Measurements from ENCODE around the gene TNRC18.

TNRC18 gene

DNA sequence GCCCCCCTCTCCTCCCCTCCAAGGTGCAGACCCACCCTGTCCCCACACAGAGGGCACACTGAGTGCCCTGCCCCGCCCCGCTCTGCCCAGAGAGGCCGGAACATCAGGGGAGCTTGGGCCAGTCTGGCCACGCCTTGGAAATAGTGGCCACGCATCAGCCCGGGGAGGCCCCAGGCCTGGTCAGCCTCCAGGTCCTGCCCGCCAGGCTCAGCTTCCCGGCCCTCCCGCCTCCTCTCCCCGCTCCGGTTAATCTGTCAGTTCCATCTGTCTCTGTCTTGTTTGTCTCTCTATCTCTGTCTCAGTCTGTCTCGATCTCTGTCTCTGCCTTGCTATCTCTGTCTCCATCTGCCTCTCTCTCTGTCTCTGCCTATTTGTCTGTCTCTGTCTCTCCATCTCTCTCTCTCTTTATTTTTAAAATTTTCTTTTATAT is 28.9 kb upstream of the TNRC18 start:
- DNase-seq (ENCODE audit: low read depth in 2 of 2) = no peak

DNA sequence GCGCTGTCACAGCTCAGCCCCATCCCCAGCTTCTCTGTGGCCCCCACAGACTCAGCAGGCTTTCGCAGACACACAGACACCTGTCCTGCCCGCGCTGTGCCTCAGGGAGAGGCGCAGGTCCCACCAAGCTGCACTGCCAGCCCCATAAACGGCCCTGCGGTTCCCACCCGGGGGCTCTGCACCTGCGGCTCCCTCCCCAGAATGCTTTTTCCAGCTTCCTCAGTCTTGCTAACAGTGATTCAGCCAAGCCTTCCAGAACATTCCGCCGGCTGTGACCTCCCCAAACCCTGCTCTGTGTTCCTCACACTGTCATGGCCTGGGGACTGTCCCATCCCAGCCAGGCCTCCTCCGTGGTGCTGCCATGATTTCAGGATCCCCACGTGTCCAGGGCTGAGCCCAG is 27.8 kb upstream of the TNRC18 start:
- DNase-seq (ENCODE audit: low read depth in 2 of 2) = no peak

DNA sequence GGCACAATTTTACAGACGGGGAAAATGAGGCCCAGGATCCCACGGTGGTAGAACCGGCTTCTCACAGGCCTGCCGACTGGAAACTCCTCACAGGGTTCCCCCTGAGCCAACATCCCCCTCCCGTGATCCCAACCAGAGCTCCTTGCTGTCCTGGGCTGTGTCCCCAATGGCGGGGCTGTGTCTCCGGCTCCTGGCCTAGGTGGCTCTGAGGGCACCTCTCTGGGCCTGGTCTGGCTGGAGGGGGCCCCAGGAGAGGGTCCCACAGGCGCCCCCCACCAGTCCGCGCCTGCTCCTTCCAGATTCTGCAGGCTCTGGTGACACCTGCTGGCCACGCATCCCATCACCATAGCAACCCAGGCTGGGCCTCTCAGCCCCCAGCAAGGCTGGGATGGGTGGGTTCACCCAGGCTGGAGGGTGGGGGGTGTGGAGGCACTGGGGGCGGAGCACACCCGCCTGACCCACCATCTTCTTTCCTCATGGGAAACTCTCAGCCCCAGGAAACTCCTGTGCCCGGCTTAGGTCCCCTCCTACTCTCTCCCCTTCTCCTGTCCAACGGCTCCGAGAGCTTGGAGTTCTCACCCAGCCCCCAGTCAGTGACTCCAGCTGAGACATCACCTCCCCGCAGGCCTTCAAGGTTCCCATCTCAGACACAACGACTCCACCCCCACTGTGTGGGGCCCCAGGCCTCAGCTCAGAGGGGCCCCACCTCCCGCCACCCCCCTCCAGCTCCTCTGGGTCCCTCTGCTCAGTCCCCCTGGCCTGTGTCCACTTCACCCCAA is 27.1 kb upstream of the TNRC18 start:
- peak; percentile 4 to 14 for DNase-seq (ENCODE audit: low read depth in 2 of 2)

- no peak for DNase-seq (ENCODE audit: low read depth in 2 of 2)
Observed at GRCh38 chr7:5448378-5449037, 24.9 kb upstream of the TNRC18 start.

GRCh38 chr7:5445981-5446594 is 22.5 kb upstream of the TNRC18 start:
- DNase-seq (ENCODE audit: low read depth in 2 of 2) = no peak

- DNase-seq (ENCODE audit: low read depth in 2 of 2) = no peak
Observed at GRCh38 chr7:5443678-5444077, 20.0 kb upstream of the TNRC18 start.

DNA sequence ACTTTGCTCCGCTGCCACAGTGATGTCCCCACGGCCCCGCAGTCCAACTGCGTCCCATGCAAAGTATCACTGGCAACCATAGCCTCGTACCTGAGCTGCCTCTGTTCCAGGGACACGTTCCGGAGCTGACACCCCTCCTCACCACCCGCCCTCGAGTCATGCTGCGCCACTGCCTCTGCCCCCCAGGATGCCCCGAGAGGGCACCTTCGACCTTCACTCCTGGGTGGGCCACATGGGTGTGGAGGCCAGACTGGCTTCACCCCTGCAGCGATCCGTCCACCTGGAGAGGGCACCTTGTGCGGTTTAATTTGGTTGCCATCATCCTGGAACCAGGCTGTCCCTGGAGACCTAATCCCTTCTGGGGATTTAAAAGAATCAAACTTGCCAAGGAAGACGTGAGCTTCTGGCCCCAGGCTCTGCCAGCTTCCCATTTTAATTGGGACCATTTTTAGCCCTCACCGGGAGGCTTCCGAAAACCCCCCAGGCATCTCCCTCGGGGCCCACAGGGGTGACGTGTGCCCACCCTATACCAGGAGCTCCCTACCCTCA is 19.2 kb upstream of the TNRC18 start:
- DNase-seq (ENCODE audit: low read depth in 2 of 2) = no peak

GRCh38 chr7:5441840-5442503 is 18.3 kb upstream of the TNRC18 start:
- no peak for DNase-seq (ENCODE audit: low read depth in 2 of 2)

GRCh38 chr7:5439572-5440496 is 16.2 kb upstream of the TNRC18 start:
- no peak for DNase-seq (ENCODE audit: low read depth in 2 of 2)

DNA sequence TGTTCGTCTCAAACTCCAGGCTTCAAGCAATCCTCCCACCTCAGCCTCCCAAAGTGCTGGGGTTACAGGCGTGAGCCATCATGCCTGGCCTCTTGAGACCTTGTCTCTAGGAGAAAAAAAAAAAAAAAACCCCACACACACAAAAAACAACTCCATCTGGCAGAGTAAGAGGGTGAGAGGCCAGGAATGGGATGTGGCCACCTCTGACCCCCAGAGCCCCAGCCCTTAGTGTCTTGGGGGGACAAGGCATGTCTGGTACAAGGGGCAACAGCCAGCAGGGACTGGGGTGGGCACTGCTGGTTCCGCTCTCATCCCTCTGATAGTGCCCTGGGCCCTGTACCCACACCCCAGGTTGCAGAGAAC is 15.6 kb upstream of the TNRC18 start:
- DNase-seq (ENCODE audit: low read depth in 2 of 2) = no peak

- no peak for DNase-seq (ENCODE audit: low read depth in 2 of 2)
Observed at GRCh38 chr7:5437987-5438386, 14.4 kb upstream of the TNRC18 start.

GRCh38 chr7:5437348-5437892 is 13.8 kb upstream of the TNRC18 start:
- no peak for DNase-seq (ENCODE audit: low read depth in 2 of 2)

DNA sequence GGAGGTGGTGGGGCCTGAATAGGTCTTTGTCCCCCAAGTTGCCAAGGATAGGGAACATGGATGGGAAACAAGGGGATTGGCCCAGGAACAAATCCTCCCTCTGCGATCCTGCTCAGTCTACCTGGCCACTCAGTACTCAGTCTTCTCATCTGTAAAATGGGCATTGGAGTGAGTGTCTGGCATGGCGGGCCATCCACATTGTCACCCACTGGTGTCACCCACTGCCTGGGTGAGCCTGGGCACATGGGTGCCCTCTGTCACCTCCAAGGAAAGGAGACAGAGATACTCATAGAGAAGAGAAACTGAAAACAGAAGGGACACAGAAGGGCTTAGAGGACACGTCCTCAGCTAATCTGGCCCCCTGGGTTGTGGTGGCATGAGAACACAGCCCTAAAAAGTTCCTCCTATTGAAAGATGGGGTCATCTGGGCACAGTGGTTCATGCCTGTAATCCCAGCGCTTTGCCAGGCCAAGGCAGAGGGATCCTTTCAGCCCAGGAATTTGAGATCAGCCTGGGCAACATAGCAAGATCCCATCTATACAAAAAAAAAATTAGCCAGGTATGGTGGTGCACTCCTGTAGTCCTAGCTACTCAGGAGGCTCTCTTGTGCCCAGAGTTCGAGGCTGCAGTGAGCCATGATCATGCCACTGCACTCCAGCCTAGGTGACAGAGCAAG is 12.5 kb upstream of the TNRC18 start:
- no peak for DNase-seq (ENCODE audit: low read depth in 2 of 2)

DNA sequence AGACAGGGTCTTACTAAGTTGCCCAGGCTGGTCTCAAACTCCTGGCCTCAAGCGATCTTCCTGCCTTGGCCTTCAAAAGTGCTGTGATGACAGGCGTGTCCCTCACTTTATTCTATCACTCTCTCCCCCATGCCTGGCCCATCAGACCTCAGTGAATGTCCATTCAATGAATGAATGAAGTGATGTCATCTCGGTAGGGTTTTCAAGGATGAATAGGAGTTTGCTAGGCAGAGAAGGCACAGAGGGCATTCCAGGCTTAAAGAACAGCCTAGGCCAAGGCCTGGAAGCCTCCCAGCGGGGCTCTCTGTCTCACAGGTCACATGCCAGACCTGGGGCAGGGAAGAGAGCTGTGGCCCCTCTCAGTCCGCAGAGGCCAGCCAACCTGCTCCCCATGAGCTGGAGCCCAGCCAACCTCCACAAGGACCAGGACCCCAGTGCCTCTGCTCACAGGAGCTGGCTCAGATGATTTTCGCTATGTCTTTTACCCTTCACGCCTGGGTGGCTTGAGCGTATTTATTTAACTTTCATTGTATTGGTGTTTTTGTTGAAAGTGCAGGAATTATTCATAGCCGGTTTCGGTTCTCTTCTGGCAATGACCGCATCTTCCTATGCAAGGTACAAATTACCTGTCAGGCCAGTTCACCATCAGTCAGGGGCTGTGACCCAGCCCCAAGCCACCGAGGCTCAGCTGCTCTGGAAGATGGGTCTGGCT is 11.8 kb upstream of the TNRC18 start:
- no peak for DNase-seq (ENCODE audit: low read depth in 2 of 2)

GRCh38 chr7:5433181-5433580 is 9.5 kb upstream of the TNRC18 start:
- no peak for DNase-seq (ENCODE audit: low read depth in 2 of 2)

GRCh38 chr7:5432691-5433090 is 9.1 kb upstream of the TNRC18 start:
- DNase-seq (ENCODE audit: low read depth in 2 of 2) = no peak

DNA sequence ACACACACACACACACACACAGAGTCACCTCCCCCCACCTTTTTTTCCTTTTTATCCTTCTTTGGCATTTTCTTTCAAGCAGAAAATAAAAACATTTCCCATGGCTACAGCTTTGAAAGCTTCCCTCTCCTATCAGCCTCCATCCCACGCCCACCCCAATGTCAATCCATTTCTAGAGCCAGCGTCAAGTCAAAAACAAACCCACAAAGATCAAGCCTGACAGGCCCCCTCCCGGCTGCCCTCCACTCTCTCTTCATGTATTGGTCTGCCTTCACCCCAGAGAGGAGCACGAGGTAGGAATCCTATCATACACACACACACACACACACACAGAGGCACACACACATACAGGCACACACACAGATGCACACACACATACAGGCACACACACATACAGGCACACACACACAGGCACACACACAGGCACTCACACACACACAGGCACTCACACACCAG is 8.0 kb upstream of the TNRC18 start:
- DNase-seq (ENCODE audit: low read depth in 2 of 2) = no peak

DNA sequence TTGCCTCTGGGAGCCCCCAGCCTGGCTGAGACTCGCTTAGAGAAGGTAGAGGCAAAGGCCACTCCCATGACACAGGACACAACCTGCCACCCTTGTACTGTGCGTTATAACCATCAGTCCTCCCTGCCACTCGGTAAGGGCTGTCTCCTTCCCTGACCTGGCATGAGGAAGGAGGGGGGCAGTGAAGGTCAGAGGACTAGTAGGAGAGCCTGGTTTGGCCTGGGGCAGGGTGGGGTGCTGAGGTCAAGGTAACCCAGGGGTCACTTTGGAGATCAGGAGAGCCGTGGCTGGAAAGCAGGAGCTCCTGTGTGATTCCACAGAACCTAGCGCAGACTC is 6.9 kb upstream of the TNRC18 start:
- DNase-seq (ENCODE audit: low read depth in 2 of 2) = no peak

- DNase-seq (ENCODE audit: low read depth in 2 of 2) = no peak
Observed at GRCh38 chr7:5429857-5430611, 6.4 kb upstream of the TNRC18 start.
